ENCODE results near the gene ZDBF2.

Gene ZDBF2

GRCh38 chr2:206324869-206325268, 50.4 kb downstream of the ZDBF2 start:
- TF ChIP-seq ZFP37 (tag by site-specific recombination; IDR thresholded peaks at IDR 0.05), result no peak
- TF ChIP-seq ZNF654 (tag by site-specific recombination; IDR thresholded peaks at IDR 0.05; ENCODE audit: low read depth), result no peak
- TF ChIP-seq SCRT1 (tag by site-specific recombination; IDR thresholded peaks at IDR 0.05; ENCODE audit: borderline replicate concordance), result no peak
- TF ChIP-seq GLIS1 (tag by site-specific recombination; IDR thresholded peaks at IDR 0.05), result no peak
- TF ChIP-seq ZNF585B (tag by site-specific recombination; IDR thresholded peaks at IDR 0.05), result no peak
- TF ChIP-seq ZNF37A (tag by site-specific recombination; IDR thresholded peaks at IDR 0.05), result no peak
- TF ChIP-seq ZNF398 (tag by site-specific recombination; IDR thresholded peaks at IDR 0.05), result no peak
- TF ChIP-seq ZNF48 (tag by site-specific recombination; IDR thresholded peaks at IDR 0.05), result no peak
- no peak for TF ChIP-seq FEZF1 (tag by site-specific recombination; IDR thresholded peaks at IDR 0.05)
- TF ChIP-seq ZNF266 (tag by site-specific recombination; IDR thresholded peaks at IDR 0.05; ENCODE audit: low read depth), result no peak
- no peak for TF ChIP-seq ZNF571 (tag by site-specific recombination; IDR thresholded peaks at IDR 0.05)
- TF ChIP-seq ZNF280C (tag by site-specific recombination; IDR thresholded peaks at IDR 0.05), result no peak
- no peak for TF ChIP-seq KLF1 (tag by site-specific recombination; IDR thresholded peaks at IDR 0.05)
- no peak for TF ChIP-seq ZNF692 (tag by site-specific recombination; IDR thresholded peaks at IDR 0.05)
- no peak for TF ChIP-seq YY1 (tag by site-specific recombination; IDR thresholded peaks at IDR 0.05)
- no peak for TF ChIP-seq TCF7L2 (IDR thresholded peaks at IDR 0.05; ENCODE audit: borderline replicate concordance, low read depth, low read length)
- no peak for TF ChIP-seq ZNF791 (tag by site-specific recombination; IDR thresholded peaks at IDR 0.05)
- no peak for TF ChIP-seq ZNF76 (tag by site-specific recombination; IDR thresholded peaks at IDR 0.05; ENCODE audit: borderline replicate concordance, low read depth)
- no peak for TF ChIP-seq ZNF747 (tag by site-specific recombination; IDR thresholded peaks at IDR 0.05)
- Histone ChIP-seq H3K27ac (ENCODE audit: extremely low read depth, low read depth, low read length) (no peak overlapping the region), H3K36me3 (ENCODE audit: control insufficient read depth in 2 of 2, insufficient read depth in 1 of 2, low read length in 2 of 2) (no peaks in the 10 kb centered on the region), H3K9me3 (ENCODE audit: control insufficient read depth, insufficient read depth, low read depth, low read length) (no peaks in the 10 kb centered on the region), H3K4me1 (ENCODE audit: control insufficient read depth, insufficient read depth, low read length) (no peaks in the 10 kb centered on the region), H3K4me3 (ENCODE audit: low read depth, low read length) (no peak overlapping the region)
- POLR2A ChIA-PET, result no interaction called here
- CTCF ChIA-PET, result interaction anchor here (0.6 kb wide), 1 partner anchor 49 kb away, joined by 4 read pairs; no protein-coding TSS in a partner anchor

GRCh38 chr2:206328974-206329373, 54.5 kb downstream of the ZDBF2 start:
- Histone ChIP-seq H3K36me3 (ENCODE audit: control insufficient read depth in 2 of 2, insufficient read depth in 1 of 2, low read length in 2 of 2) (no peaks in the 10 kb centered on the region), H3K9me3 (ENCODE audit: control insufficient read depth, insufficient read depth, low read depth, low read length) (no peaks in the 10 kb centered on the region), H3K4me1 (ENCODE audit: control insufficient read depth, insufficient read depth, low read length) (no peaks in the 10 kb centered on the region), H3K27ac (ENCODE audit: extremely low read depth, low read depth, low read length) (no peak overlapping the region), H3K4me3 (ENCODE audit: low read depth, low read length) (no peak overlapping the region)
- TF ChIP-seq ZFHX2 (tag by site-specific recombination; conservative IDR thresholded peaks at IDR 0.05), result no peak
- TF ChIP-seq ZNF544 (tag by site-specific recombination; IDR thresholded peaks at IDR 0.05), result no peak
- TF ChIP-seq GLIS2 (tag by site-specific recombination; IDR thresholded peaks at IDR 0.05), result no peak
- TF ChIP-seq SCRT1 (tag by site-specific recombination; IDR thresholded peaks at IDR 0.05; ENCODE audit: borderline replicate concordance), result no peak
- TF ChIP-seq ZNF292 (tag by site-specific recombination; IDR thresholded peaks at IDR 0.05; ENCODE audit: borderline replicate concordance, low read depth), result no peak
- TF ChIP-seq ZNF639 (tag by site-specific recombination; IDR thresholded peaks at IDR 0.05), result no peak
- no peak for TF ChIP-seq ZNF48 (tag by site-specific recombination; IDR thresholded peaks at IDR 0.05)
- no peak for TF ChIP-seq ZNF521 (tag by site-specific recombination; IDR thresholded peaks at IDR 0.05)
- no peak for TF ChIP-seq ZXDB (tag by site-specific recombination; IDR thresholded peaks at IDR 0.05)
- TF ChIP-seq ZNF621 (tag by site-specific recombination; IDR thresholded peaks at IDR 0.05), result no peak
- TF ChIP-seq ZNF221 (tag by site-specific recombination; IDR thresholded peaks at IDR 0.05; ENCODE audit: borderline replicate concordance), result no peak
- no peak for TF ChIP-seq ZBTB21 (tag by site-specific recombination; IDR thresholded peaks at IDR 0.05)
- no peak for TF ChIP-seq ZNF2 (tag by site-specific recombination; IDR thresholded peaks at IDR 0.05)
- TF ChIP-seq ZNF776 (tag by site-specific recombination; IDR thresholded peaks at IDR 0.05; ENCODE audit: borderline replicate concordance), result no peak
- POLR2A ChIA-PET, result no interaction called here
- CTCF ChIA-PET, result no interaction called here
